ENCODE measurements around the gene GRK4. TPM values are rescaled to one million over a fixed set of nuclear protein-coding genes. Genes with fewer than 3 reads are reported as not detected.
"Not testable (repeated sequence)": the region's sequence is repeated elsewhere in the genome, so short reads cannot be mapped to it uniquely, and the experiment has no call there.

The GRK4 gene
- total RNA-seq, result 12.0 to 13.4 TPM (median 12.8 TPM) in 3 replicates
- long read RNA-seq, transcript GRK4-204 (2 exons, 2,136 nt), result major isoform, 8 of 19 reads
- long read RNA-seq, partial matches to known transcripts, result 0 of 19 reads
- long read RNA-seq, other reads (novel, unspliced or antisense), result 11 of 19 reads

DNA sequence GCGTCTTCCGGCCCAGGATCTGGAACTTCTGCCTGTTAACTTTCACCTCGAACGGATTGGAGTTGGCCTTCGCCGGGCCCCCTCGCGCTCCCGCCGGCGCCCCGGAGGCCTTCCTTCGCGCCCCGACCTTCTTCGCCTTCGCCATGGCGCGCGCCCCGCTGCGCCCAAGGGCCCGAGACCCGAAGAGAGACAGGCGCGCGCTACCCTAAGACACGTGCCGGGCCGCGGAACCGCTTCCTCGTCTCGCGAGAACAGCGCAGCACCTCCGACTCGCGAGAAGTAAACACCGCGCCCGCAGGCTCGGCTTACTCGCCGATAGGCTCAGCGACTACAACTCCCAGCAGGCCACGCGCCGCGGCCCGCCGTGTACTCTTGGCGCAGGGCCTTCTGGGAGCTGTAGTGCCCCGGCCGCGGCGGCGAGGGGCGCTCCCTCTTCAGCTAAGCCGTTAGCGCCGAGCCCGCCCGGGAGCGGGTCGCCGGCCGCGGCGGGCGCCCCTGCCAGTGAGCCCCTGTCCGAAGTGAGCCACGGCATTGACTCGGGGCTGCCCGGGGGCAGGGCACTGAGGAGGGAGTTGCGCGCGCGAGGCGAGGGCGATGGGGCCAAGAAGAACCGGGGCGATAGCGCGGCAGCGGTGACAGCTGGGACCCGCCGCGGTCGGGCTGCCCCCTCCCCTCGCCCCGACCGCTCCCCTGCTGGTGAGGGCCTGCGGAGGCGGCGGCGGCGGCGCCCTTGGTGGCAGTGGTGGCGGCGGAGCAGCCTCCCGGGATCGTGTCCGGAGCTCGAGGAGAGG is at the start of gene GRK4, which contains the start of gene NOP14:
Gene GRK4 (plus strand): TSS at position 397 of the 791 bp plus-strand sequence. CDS start 500 bp downstream, outside the sequence.
Gene NOP14 (minus strand): TSS at position 232 of the 791 bp plus-strand sequence. CDS start 87 bp downstream, at position 145.
- TF ChIP-seq, protein P1, sequence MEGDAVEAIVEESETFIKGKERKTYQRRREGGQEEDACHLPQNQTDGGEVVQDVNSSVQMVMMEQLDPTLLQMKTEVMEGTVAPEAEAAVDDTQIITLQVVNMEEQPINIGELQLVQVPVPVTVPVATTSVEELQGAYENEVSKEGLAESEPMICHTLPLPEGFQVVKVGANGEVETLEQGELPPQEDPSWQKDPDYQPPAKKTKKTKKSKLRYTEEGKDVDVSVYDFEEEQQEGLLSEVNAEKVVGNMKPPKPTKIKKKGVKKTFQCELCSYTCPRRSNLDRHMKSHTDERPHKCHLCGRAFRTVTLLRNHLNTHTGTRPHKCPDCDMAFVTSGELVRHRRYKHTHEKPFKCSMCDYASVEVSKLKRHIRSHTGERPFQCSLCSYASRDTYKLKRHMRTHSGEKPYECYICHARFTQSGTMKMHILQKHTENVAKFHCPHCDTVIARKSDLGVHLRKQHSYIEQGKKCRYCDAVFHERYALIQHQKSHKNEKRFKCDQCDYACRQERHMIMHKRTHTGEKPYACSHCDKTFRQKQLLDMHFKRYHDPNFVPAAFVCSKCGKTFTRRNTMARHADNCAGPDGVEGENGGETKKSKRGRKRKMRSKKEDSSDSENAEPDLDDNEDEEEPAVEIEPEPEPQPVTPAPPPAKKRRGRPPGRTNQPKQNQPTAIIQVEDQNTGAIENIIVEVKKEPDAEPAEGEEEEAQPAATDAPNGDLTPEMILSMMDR (IDR thresholded peaks at IDR 0.05), result peak; percentile 75
- Mint-ChIP-seq H3K4me3 (ENCODE audit: unreplicated experiment) (peak within 1 kb of the TSS; percentile 92), H3K4me1 (ENCODE audit: low read depth) (peaks cover 37% of the 10 kb centered on the region), H3K9me3 (ENCODE audit: low read depth) (no peaks in the 10 kb centered on the region), H3K27ac (ENCODE audit: unreplicated experiment) (peak within 1 kb of the TSS; percentile 95), H3K36me3 (ENCODE audit: low read depth) (no peaks in the 10 kb centered on the region), H3K27me3 (ENCODE audit: low read depth) (no peaks in the 10 kb centered on the region)
- peak; percentile 99 for DNase-seq (ENCODE audit: low spot score)

DNA sequence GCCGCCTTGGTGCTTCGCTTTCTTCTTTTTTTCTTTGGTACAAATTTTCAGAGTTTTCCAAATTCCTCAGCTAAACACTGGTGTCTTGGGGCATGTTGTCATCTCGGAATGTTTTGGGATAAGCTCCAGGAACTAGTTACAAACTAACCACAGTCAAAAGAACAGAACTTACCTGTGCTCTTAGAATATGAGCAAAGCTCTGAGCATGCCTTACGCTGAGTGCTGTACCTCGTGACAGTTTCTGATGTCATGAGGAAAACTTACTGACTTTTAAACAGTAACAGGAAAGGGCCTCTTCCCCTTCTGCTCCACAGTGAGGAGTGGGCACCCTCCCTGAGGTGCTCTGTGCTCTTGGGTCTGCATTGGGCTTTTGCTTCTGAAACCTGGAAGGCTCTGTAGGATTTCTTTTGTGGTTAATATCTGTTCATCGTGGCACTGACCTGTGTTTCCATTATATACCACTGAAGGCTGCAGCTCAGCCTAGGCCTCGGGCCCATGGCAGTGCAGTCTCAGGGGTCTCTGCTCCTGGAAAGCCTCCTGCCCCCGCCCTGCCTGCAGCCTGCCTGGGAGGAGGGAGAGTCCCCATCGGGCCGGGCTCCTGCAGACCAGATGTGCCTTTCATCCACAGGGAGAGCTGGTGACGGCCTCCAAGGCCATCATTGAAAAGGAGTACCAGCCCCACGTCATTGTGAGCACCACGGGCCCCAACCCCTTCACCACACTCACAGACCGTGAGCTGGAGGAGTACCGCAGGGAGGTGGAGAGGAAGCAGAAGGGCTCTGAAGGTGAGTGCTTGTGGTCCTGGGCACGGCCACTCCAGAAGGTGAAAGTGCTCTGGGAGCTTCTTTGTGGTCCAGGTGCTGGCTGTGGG is 48.9 kb upstream of the GRK4 start:
- Mint-ChIP-seq H3K4me3 (ENCODE audit: unreplicated experiment) (no peak overlapping the region), H3K27ac (ENCODE audit: unreplicated experiment) (no peak overlapping the region), H3K27me3 (ENCODE audit: low read depth) (no peaks in the 10 kb centered on the region), H3K9me3 (ENCODE audit: low read depth) (peaks cover 2% of the 10 kb centered on the region), H3K36me3 (ENCODE audit: low read depth) (peaks cover 46% of the 10 kb centered on the region), H3K4me1 (ENCODE audit: low read depth) (no peaks in the 10 kb centered on the region)
- DNase-seq (ENCODE audit: low spot score), result no peak
- TF ChIP-seq, protein P1 (IDR thresholded peaks at IDR 0.05), result no peak

DNA sequence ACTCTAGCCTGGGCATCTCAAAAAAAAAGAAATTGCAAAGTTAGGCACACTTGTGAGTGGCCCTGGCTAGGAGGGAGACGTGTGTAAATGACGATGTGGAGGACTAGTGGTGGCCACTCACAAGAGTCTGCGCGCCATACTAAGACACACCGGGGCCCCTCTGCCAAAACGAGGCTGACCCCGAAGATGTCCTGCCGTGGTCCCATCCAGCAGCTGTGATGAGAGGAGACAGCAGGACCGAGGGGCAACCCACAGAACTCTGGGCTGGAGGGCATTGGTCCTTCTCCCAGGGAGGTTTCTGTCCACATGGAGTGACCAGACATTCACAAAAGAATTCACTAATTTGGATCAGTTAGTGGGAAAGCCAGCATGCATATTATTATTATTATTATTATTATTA is 47.6 kb upstream of the GRK4 start:
- Mint-ChIP-seq H3K36me3 (ENCODE audit: low read depth) (peaks cover 49% of the 10 kb centered on the region), H3K4me1 (ENCODE audit: low read depth) (no peaks in the 10 kb centered on the region), H3K27ac (ENCODE audit: unreplicated experiment) (no peak overlapping the region), H3K4me3 (ENCODE audit: unreplicated experiment) (no peak overlapping the region), H3K9me3 (ENCODE audit: low read depth) (peaks cover 10% of the 10 kb centered on the region), H3K27me3 (ENCODE audit: low read depth) (no peaks in the 10 kb centered on the region)
- TF ChIP-seq, protein P1 (IDR thresholded peaks at IDR 0.05), result no peak
- DNase-seq (ENCODE audit: low spot score), result no peak

DNA sequence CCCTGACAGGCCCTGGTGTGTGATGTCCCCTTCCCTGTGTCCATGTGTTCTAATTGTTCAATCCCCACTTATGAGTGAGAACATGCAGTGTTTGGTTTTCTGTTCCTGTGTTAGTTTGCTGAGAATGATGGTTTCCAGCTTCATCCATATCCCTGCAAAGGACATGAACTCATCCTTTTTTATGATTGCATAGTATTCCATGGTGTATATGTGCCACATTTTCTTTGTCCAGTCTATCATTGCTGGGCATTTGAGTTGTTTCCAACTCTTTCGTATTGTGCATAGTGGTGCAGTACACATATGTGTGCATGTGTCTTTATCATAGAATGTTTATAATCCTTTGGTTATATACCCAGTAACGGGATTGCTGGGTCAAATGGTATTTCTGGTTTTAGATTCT is 46.7 kb upstream of the GRK4 start:
- not testable (repeated sequence) for H3K27ac Mint-ChIP-seq (ENCODE audit: unreplicated experiment); H3K9me3 Mint-ChIP-seq (ENCODE audit: low read depth); H3K27me3 Mint-ChIP-seq (ENCODE audit: low read depth); DNase-seq (ENCODE audit: low spot score); H3K4me1 Mint-ChIP-seq (ENCODE audit: low read depth); H3K4me3 Mint-ChIP-seq (ENCODE audit: unreplicated experiment)
- H3K36me3 Mint-ChIP-seq (ENCODE audit: low read depth), result peaks cover 50% of the 10 kb centered on the region

DNA sequence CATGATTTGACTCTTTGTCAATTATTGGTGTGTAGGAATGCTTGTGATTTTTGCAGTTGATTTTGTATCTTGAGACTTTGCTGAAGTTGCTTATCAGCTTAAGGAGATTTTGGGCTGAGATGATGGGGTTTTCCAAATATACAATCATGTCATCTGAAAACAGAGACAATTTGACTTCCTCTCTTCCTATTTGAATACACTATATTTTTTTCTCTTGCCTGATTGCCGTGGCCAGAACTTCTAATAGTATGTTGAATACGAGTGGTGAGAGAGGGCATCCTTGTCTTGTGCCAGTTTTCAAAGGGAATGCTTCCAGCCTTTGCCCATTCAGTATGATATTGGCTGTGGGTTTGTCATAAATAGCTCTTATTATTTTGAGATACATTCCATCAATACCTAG is 45.1 kb upstream of the GRK4 start:
- not testable (repeated sequence) for H3K4me3 Mint-ChIP-seq (ENCODE audit: unreplicated experiment); H3K27ac Mint-ChIP-seq (ENCODE audit: unreplicated experiment); DNase-seq (ENCODE audit: low spot score); H3K27me3 Mint-ChIP-seq (ENCODE audit: low read depth); H3K9me3 Mint-ChIP-seq (ENCODE audit: low read depth)
- H3K36me3 Mint-ChIP-seq (ENCODE audit: low read depth), result peaks cover 50% of the 10 kb centered on the region
- H3K4me1 Mint-ChIP-seq (ENCODE audit: low read depth), result peaks cover 20% of the 10 kb centered on the region

DNA sequence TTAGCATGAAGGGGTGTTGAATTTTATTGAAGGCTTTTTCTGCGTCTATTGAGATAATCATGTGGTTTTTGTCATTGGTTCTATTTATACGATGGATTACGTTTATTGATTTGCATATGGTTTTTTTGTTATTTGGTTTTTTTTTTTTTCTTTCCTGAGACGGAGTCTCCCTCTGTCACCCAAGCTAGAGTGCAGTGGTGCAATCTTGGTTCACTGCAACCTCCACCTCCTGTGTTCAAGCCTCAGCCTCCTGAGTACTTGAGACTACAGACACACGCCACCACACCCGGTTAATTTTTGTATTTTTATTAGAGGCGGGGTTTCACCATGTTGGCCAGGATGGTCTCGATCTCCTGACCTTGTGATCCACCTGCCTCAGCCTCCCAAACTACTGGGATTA is 44.7 kb upstream of the GRK4 start:
- H3K9me3 Mint-ChIP-seq (ENCODE audit: low read depth); H3K27ac Mint-ChIP-seq (ENCODE audit: unreplicated experiment); H3K4me3 Mint-ChIP-seq (ENCODE audit: unreplicated experiment); H3K27me3 Mint-ChIP-seq (ENCODE audit: low read depth): not testable (repeated sequence)
- Mint-ChIP-seq H3K36me3 (ENCODE audit: low read depth) (peaks cover 54% of the 10 kb centered on the region), H3K4me1 (ENCODE audit: low read depth) (peaks cover 24% of the 10 kb centered on the region)
- DNase-seq (ENCODE audit: low spot score), result peak; percentile 5

DNA sequence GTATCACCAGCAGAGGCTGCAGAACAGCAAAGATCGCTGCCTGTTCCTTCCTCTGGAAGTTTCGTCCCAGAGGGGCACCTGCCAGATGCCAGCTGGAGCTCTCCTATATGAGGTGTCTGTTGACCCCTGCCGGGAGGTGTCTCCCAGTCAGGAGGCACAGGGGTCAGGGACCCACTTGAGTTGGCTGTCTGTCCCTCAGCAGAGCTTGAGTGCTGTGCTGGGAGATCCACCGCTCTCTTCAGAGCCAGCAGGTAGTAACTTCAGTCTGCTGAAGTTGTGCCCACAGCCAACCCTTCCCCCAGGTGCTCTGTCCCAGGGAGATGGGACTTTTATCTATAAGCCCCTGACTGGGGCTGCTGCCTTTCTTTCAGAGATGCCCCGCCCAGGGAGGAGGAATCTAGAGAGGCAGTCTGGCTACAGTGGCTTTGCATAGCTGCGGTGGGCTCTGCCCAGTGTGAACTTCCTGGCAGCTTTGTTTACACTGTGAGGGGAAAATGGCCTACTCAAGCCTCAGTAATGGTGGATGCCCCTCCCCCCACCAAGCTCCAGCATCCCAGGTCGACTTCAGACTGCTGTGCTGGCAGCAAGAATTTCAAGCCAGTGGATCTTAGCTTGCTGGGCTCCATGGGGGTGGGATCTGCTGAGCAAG is 40.8 kb upstream of the GRK4 start:
- not testable (repeated sequence) for H3K9me3 Mint-ChIP-seq (ENCODE audit: low read depth); H3K27me3 Mint-ChIP-seq (ENCODE audit: low read depth); DNase-seq (ENCODE audit: low spot score); H3K4me3 Mint-ChIP-seq (ENCODE audit: unreplicated experiment)
- peaks cover 45% of the 10 kb centered on the region for H3K36me3 Mint-ChIP-seq (ENCODE audit: low read depth)
- H3K4me1 Mint-ChIP-seq (ENCODE audit: low read depth), result peaks cover 33% of the 10 kb centered on the region
- H3K27ac Mint-ChIP-seq (ENCODE audit: unreplicated experiment), result peak overlapping the region; percentile 93
